HG02798 (cell line): ENCODE results near the gene IFNLR1.

Source experiments
- ATAC-seq: cut with Tn5 transposase; IDR thresholded peaks from one replicate; pipeline ENCODE4 v1.9.1; 2021; ENCODE audit warnings: mild to moderate bottlenecking; ENCODE audit not compliant: unreplicated experiment, poor library complexity

Gene IFNLR1

DNA sequence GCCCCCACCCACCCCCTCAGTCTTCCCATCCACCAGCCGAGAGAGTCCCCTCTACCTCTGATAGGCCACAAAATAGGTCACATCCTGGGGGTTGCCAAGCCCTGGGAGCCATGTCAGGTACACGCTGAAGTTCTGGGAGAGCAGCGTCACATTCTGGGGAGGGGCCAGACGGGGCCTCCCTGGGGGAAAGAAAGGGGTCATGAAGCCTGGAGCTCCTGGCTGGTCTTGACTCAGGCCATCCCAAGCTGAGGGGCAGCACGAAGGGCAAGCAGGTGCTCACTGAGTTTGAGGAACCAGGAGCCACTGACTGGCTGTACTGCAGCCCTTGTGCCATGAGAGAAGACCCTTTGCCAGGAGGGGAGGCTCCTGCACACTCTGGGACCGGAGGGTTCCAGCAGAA lies 6.4 kb downstream of the IFNLR1 start:
- ATAC-seq = no peak

DNA sequence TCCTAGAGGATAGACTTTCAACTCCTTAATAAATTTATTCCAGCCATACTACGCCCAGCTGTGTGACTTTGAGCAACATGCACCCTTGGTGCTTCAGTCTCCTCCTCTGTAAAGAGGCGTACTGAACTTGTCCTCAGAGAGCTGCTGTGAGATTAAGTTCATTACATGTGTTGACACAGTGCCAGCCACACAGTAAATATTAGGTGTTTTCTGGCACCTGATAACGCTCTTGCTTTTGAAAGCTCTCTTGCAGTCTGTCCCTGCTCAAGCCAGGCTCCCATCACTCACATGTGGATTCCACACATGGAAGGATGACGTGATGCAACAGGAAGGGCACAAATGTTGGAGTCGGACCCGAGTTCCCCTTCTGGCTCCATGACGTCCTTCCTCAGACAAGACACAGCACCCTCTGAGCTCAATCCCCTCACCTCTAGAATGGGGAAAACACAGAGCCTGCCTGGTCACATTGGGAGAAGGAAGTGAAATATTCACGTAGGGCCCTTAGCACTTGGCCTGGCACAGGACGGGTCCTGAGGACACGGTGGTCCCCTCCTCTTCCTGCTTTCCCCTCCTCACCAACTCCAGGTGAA lies 7.7 kb downstream of the IFNLR1 start:
- ATAC-seq = no peak

DNA sequence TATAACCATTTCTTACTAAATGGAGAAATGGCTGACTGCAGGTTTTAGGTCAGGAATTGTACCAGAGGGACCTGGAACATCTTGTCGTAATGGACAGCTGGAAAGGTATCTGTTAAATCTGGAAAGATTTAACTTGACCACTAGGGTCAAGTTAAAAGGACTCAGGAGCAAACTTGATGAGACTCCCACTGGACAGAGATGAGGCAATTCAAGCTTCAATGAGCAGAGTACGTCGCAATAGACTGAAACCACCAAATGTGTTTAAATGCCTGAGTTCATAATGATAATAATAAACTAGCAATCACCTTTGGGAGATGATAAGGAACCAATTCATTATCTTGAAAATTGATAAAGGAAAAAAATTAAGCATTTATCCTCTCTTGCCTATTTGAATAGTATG lies 8.7 kb downstream of the IFNLR1 start:
- no peak for ATAC-seq

DNA sequence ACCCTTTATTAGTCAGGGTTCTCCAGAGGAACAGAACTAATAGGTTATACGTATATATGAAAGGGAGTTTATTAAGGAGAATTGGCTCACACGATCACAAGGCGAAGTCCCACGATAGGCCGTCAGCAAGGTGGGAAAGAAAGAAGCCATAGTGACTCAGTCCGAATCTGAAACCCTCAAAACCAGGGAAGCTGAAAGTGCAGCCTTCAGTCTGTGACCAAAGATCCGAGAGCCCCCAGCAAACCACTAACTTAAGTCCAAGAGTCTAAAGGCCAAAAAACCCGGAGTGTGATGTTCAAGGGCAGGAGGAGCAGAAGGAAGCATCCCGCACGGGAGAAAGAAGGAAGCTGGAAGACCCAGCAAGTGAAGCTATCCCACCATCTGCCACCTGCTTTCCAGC lies 9.9 kb downstream of the IFNLR1 start:
- ATAC-seq = no peak

DNA sequence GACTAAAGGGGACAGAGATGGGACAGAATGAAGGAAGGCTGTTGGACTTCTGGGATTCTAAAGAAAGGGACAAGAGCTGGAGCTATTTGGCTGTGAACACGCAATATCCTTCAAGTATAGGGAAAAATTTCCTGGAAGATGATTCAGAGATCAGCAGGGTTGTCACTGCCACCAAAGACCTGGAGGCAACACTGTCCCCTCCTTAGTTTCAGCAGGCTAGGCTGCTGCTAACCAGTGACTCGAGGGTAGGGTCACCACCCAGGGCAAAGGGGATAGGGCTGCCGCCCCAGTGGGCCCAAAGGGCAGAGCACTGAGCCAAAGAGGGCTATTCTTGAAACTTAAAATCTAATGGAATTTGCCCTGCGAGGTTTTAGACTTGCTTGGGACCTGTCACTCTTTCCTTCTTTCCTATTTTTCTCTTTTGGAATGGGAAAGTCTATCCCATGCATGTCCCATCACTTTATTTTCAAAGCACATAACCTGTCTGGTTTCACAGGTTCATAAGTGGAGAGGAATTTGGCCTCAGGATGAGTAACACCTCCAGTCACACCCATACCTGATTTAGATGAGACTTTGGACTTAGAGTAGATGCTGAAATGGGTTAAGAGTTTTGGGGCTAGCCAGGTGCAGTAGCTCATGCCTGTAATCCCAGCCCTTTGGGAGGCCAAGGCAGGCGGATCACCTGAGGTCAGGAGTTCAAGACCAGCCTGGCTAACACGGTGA lies 11.9 kb downstream of the IFNLR1 start:
- no peak for ATAC-seq

DNA sequence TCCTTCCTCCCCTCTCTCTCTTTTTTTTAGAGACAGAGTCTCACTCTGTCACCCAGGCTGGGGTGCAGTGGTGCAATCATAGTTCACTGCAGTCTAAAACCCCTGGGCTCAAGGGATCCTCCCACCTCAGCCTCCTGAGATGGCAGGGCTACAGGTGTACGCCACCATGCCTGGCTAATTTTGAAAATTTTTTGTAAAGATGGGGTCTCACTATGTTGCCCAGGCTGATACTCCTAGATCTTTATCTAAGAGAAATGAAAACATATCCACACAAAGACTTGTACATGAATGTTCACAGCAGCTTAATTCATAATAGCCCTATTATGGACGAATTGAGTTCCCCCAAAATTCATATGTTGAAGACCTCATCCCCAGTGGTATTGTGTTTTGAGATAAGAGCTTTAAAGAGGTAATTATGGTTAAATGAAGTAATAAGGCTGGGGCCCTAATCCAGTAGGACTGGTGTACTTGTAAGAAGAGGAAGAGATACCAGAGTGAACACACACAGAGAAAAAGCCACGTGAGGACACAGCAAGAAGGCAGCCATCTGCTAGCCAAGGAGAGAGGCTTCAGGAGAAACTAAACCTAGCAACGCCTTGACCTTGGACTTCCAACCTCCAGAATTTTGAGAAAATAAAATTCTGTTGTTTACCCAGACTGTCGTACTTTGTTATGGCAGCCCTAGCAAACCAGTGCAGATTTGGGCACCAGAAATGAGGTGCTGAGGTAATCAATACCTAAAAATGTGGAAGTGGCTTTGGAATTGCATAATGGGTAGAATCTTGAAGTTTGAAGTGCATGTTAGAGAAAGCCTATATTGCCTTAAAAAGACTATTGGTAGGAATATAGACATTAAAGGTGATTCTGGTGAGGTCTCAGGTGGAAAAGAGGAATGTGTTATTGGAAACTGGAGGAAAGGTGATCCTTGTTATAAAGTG lies 13.2 kb downstream of the IFNLR1 start:
- no peak for ATAC-seq

DNA sequence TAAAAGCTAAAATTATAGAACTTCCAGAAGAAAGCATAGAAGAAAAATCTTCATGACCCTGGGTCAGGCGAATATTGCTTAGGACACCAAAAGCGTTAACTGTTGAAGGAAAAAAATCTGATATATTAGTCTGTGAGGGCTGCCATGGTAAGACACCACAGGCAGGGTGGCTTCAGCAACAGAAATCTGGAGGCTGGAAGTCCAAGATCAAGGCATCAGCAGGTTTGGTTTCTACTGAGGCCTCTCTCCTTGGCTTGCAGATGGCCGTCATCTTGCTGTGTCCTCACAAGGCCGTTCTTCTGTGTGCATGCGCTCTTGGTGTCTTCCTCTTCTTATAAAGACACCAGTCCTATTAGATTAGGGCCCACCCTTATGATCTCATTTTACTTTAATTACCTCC lies 14.5 kb downstream of the IFNLR1 start:
- ATAC-seq = no peak

DNA sequence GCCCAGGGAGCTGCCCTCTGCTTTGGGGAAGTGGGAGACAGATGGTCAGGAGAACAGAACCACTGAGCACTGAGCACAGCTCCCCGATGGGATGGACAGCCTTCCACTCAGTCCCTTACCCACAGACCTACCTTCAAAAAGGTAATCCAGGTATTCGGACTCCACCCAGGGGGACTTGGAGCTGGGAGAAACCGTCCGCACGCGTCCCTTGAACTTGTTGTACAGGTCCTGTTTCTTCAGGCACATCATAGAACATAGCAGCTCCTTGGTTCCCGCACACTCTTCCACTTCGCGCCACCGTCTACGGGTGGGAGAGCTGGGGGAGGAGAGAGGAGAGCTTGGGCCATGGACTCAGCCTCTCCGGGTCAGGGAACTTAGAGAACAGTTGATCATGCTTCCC lies 17.8 kb downstream of the IFNLR1 start:
- no peak for ATAC-seq

DNA sequence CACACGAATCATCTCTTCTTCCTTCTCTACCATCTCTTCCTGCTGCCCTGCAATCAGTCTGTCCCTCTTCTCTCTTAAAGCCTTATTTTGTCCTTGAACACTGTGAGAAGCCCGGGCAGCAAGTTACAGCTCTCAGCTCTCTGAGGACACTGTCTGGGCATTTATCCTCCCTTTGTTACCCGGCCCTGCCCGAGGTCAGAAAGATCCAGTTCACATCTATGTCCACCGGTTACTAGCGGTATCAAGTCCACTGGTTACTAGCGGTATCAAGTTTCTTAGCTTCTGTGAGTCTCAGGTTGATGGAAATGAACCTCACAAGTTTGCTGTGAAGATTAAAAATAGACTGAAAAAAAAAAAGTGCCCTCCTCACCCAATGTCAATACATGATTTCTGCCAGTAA lies 18.8 kb downstream of the IFNLR1 start:
- no peak for ATAC-seq

DNA sequence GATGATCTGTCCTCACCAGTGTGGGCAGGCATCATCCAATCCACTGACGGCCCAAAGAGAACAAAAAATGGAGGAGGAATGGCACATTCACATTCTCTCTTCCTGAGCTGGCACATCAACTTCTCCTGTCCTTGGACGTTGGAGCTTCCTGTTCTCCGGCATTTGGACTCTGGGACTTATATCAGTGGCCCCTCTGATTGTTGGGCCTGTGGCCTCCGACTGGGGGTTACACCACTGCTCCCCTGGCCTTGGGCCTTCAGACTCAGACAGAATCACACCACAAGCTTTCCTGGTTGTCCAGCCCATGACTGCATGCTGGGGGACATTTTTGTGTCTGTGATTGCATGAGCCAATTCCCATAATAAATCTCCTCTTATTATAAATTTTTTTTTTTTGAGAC lies 20.1 kb downstream of the IFNLR1 start:
- ATAC-seq = no peak

DNA sequence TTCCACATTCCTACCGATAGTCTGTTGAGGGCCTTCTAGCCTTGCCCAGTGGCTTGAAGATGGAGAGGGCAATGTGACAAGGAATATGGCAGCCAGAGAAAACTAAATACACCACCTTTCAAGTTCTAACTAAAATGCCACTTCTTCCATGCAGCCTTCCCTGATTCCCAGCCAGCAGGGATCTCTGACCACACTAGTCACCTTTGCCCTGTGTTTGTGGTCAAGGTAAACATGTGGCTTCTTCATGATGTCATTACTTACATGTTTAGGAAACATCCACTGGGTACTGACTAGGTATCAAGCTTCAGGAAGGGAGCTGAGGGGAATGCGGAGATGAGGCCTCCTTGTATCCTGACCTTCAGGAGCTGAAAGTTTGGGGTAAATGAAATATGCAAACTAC lies 21.6 kb downstream of the IFNLR1 start:
- no peak for ATAC-seq

DNA sequence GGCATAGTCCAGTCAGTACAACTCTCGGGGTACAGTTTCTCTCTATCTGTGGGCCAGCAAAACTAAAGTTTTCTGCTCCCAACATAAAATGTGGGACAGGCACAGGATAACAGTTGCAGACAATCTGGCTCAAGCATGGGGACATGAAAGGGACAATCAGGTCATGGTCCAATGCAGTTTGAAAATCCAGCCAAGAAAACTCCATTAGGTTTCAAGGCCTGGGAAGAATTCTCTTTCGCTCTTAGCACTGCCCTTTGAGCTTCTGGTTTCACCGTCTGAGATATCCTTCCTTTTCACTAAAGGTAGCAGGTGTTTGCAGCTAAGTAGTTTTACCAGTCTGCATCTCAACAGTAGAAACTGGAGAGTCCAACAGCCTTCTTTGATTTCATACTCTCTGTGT lies 23.1 kb downstream of the IFNLR1 start:
- ATAC-seq = no peak

DNA sequence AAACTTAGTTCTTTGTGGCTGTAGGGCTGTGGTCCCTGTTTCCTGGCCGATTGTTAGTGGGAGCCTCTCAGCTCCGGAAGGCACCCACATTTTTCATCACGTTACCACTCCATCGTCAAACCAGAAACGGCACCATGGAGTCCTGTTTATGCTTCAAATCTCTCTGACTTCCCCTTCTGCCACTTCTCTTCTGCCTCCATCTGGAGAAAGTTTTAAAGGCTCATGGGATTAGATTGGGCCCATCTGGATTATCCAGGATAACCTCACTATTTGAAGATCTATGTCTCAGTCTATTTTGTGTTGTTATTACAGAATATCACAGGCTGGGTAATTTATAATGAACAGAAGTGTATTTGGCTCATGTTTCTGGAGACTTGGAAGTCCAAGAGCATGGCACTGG lies 24.9 kb downstream of the IFNLR1 start:
- no peak for ATAC-seq

DNA sequence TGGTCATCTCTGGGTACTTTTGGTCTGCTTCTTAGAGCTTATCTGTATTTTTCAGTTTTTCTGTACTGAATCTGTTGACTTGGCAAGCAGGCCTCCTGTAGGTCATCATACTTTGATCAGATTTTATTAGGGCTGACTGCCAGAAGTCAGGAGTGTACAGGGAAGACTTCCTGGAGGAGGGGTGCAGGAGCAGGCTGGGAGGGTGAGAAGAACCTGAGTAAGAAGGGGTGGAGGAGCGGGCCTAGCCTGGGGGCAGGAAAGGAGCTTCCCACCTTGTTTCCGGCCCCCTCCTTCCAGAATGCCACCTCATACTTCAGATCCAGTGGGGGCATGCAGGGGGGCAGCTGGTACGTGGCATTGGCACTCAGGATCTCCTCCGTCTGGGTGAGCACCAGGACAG lies 25.8 kb downstream of the IFNLR1 start:
- ATAC-seq = no peak

DNA sequence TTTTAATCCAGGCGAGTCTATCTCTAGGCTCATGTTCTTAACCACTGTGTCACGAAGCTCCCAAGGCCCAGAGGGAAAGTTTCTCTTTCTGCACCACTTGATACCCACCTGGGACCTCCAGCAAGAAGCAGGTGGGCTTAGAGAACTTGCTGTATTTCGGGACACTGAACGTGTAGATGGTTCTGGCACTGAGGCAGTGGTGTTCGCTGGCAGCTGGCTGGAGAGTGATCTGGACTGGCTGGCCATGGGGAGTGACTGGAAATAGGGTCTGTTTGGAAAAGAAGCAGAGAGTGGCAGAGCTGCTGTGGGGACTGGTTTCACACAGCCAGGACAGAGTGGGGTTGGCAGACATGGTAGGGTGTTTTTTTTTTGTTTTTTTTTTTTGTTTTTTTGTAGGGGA lies 27.7 kb downstream of the IFNLR1 start:
- no peak for ATAC-seq

DNA sequence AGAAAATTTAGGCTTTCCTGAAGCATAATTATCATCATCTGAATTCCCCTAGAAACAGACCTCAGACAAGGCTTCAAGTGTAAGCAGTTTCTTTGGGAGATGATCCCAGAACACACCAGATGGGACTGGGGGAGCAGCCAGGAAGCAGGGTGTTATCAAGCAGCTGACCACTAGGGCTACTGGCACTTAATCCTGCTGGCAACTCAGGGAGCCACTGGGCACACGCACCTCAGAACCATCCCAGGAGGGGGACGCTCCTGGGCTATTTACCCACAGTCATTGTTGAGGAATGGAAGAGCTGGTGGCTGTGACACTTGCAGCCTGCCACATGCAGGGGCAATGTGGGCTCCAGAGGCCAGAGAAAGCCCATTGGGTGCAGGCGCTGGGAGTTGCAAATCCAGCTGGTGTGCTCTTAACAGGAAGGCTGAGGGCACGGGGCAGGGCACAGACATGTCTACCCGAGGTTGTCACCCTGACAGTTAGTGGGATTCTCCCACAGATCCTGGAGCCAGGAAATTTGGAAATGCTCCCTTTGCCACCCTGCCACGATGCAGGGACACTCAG lies 29.1 kb downstream of the IFNLR1 start:
- ATAC-seq = no peak

DNA sequence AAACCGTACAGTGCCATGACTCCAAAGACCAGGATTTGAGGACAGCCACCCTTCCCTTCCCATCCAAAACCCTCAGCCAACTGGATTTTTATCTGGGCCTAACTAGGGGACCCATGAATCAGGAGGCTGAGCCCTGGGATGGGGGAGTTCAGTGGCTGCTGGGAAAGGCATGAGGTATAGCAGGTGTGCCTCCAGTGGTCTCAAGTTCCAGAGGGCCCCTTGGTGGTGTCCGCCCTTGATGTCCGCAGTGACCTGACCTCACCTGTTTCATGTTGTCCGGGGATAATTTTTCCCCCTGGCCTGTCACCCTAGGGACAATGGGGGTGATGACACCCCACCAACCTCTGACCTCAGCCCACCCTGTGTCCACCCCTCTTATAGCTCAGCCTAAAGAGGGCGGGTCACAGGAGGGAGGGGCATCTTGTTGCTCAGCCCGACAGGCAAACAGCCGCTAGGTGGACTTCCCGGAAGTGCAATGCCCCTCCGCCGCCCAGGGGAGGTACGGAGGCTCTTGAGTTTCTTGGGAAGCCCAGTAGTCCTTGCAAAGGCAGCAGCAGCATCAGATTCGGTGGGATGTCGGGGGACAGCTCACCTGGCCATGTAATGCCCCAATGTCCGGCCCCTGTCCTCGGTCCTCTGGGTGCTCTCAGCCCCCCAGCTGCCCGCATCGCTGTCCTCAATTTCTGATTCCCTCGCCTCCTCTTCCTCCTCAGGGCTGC lies 30.4 kb downstream of the IFNLR1 start:
- no peak for ATAC-seq

DNA sequence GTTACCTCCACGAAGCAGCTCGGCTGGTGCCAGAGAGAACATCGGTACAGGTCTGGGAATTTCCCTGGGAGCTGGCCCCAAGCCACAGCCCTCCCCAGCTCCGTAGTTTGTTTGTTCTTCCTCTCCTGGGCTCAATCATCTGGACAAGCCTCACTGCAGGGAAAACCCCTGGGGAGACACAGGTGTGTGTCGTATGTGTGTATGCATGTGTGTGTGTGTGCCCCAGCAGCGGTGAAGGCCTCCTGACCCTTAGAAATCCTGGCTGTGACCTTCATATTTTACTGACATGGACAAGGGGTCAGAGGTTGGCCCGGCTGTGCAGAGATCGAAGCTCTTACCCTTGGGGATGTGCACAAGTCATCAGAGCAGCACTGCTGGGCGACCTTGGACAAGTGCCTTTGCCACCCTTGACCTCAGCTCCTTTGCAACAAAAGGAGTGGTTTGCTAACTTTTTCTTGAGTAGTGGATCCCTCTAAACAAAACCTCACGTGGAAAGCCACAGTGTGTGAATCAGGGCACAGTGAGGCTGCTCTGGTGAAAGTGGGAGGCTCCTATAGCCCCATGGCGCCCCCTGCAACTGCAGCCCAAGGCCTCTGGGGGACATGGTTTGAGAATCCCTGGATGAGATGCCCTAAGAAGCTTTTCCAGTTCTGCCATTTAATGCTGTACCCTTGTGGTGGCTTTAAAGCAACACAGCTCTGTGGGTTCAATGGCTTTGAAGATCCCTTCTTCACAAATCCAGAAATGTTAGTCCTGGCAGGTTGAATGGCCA lies 31.9 kb downstream of the IFNLR1 start:
- peak; percentile 35 for ATAC-seq

DNA sequence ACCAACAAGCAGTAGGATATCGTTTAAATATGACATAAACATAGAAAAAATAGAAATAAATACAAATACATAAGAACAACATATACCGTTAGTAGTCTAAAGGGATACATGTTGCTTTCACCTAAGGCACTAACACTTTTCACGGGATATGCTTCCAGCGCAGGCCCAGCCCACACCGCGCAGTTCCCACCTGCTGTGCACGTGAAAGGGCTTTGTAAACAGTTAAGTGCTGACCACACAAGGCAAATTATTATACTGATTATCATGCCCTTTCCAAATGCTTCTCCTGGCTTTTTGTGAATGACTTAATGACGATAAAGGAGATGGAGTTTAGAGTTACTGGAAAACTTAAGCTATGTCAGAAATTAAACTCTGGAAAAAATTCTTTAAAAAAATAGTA lies 32.9 kb downstream of the IFNLR1 start:
- no peak for ATAC-seq
